Measurements from ENCODE around the gene TTC39B.

Gene TTC39B

GRCh38 chr9:15306757-15307522 is at the start of gene TTC39B:
Gene TTC39B, minus strand, starts transcription at chr9:15307216. Its CDS starts 91 bp downstream, at chr9:15307125.
- peak within 1 kb of the TSS; percentile 85 for H3K4me3 ChIP-seq (ENCODE audit: low read depth, low read length)
- in situ Hi-C loops (cut with HindIII; ENCODE audit: low sequenced_read_pairs) = no loop called here
- no peak for TF ChIP-seq CTCF (IDR thresholded peaks at IDR 0.05; ENCODE audit: low read depth, low read length, missing control alignments)
- DNase-seq (ENCODE audit: low read depth) = peak; percentile 72

GRCh38 chr9:15355669-15356068 is 48.7 kb upstream of the TTC39B start:
- in situ Hi-C loops (cut with HindIII; ENCODE audit: low sequenced_read_pairs) = no loop called here
- no peak for TF ChIP-seq CTCF (IDR thresholded peaks at IDR 0.05; ENCODE audit: low read depth, low read length, missing control alignments)
- no peak for DNase-seq (ENCODE audit: low read depth)
- H3K4me3 ChIP-seq (ENCODE audit: low read depth, low read length) = no peak overlapping the region

- no peak overlapping the region for H3K4me3 ChIP-seq (ENCODE audit: low read depth, low read length)
- no peak for TF ChIP-seq CTCF (IDR thresholded peaks at IDR 0.05; ENCODE audit: low read depth, low read length, missing control alignments)
- in situ Hi-C loops (cut with HindIII; ENCODE audit: low sequenced_read_pairs) = no loop called here
- no peak for DNase-seq (ENCODE audit: low read depth)
These were observed 47.7 kb upstream of the TTC39B start for GRCh38 chr9:15354713-15355112.

GRCh38 chr9:15353892-15354291 is 46.9 kb upstream of the TTC39B start:
- no peak for TF ChIP-seq CTCF (IDR thresholded peaks at IDR 0.05; ENCODE audit: low read depth, low read length, missing control alignments)
- no peak overlapping the region for H3K4me3 ChIP-seq (ENCODE audit: low read depth, low read length)
- in situ Hi-C loops (cut with HindIII; ENCODE audit: low sequenced_read_pairs) = no loop called here
- no peak for DNase-seq (ENCODE audit: low read depth)

- in situ Hi-C loops (cut with HindIII; ENCODE audit: low sequenced_read_pairs) = no loop called here
- TF ChIP-seq CTCF (IDR thresholded peaks at IDR 0.05; ENCODE audit: low read depth, low read length, missing control alignments) = no peak
- DNase-seq (ENCODE audit: low read depth) = no peak
- H3K4me3 ChIP-seq (ENCODE audit: low read depth, low read length) = no peak overlapping the region
These were observed 45.3 kb upstream of the TTC39B start for GRCh38 chr9:15352306-15352705.

- DNase-seq (ENCODE audit: low read depth) = no peak
- no peak for TF ChIP-seq CTCF (IDR thresholded peaks at IDR 0.05; ENCODE audit: low read depth, low read length, missing control alignments)
- in situ Hi-C loops (cut with HindIII; ENCODE audit: low sequenced_read_pairs) = no loop called here
- H3K4me3 ChIP-seq (ENCODE audit: low read depth, low read length) = no peak overlapping the region
These were observed 43.1 kb upstream of the TTC39B start for GRCh38 chr9:15349892-15350761.
